ENCODE measurements around the gene RAVER1. TPM values are rescaled to one million over a fixed set of nuclear protein-coding genes. Genes with fewer than 3 reads are reported as not detected.

RAVER1 gene
- total RNA-seq, 1 experiment from 2014 or later: 36.1 TPM

DNA sequence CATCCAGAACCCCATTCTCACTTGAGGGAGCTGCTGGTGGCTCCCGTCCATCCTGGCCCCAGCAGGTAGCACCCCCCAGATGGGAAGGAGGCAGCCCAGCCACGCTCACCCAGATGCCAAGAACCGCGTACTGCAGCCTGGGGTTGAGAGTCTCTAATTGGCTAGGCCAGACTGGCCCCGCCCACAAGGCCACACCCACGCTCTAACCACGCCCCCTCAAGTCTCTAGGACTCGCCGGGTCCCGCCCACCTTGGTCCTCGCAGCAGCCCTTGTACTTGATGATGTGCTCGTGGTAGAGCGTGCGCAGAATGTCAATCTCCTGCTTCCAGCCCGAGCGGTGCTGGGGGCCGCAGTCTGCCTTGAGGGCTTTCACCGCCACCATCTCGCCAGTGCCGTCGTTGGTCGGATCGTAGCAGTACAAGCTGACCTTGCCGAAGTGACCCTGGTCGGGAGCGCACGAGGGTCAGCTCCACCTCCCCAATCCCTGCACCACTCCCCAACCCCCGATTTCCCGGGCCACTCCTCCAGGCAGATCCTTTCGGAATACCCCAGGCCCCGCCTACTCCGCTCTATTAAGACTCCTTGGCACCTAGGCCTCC lies 20.6 kb upstream of the RAVER1 start:
- Mint-ChIP-seq H3K36me3 (ENCODE audit: insufficient read depth, unreplicated experiment) (peaks cover 51% of the 10 kb centered on the region), H3K4me3 (ENCODE audit: unreplicated experiment) (no peak overlapping the region), H3K27me3 (ENCODE audit: insufficient read depth, unreplicated experiment) (no peaks in the 10 kb centered on the region), H3K4me1 (ENCODE audit: insufficient read depth, unreplicated experiment) (no peaks in the 10 kb centered on the region), H3K27ac (ENCODE audit: low read depth, unreplicated experiment) (no peak overlapping the region), H3K9me3 (ENCODE audit: unreplicated experiment) (no peaks in the 10 kb centered on the region)
- TF ChIP-seq, protein P1, sequence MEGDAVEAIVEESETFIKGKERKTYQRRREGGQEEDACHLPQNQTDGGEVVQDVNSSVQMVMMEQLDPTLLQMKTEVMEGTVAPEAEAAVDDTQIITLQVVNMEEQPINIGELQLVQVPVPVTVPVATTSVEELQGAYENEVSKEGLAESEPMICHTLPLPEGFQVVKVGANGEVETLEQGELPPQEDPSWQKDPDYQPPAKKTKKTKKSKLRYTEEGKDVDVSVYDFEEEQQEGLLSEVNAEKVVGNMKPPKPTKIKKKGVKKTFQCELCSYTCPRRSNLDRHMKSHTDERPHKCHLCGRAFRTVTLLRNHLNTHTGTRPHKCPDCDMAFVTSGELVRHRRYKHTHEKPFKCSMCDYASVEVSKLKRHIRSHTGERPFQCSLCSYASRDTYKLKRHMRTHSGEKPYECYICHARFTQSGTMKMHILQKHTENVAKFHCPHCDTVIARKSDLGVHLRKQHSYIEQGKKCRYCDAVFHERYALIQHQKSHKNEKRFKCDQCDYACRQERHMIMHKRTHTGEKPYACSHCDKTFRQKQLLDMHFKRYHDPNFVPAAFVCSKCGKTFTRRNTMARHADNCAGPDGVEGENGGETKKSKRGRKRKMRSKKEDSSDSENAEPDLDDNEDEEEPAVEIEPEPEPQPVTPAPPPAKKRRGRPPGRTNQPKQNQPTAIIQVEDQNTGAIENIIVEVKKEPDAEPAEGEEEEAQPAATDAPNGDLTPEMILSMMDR (IDR thresholded peaks at IDR 0.05; ENCODE audit: unreplicated experiment): no peak
- POLR2A ChIA-PET: interaction anchor here (0.6 kb wide), 1 partner anchor 17 kb away, joined by 3 read pairs; no protein-coding TSS in a partner anchor
- CTCF ChIA-PET: interaction anchor here (0.6 to 0.8 kb wide), 2 partner anchors 26 to 37 kb away, joined by 3 to 4 read pairs; partner anchors contain the start of gene TYK2
- intact Hi-C loops (cut with micrococcal nuclease): no loop called here
- BruUV-seq (replicated peaks): no TSS peak
- no peak for DNase-seq (ENCODE audit: unreplicated experiment)

DNA sequence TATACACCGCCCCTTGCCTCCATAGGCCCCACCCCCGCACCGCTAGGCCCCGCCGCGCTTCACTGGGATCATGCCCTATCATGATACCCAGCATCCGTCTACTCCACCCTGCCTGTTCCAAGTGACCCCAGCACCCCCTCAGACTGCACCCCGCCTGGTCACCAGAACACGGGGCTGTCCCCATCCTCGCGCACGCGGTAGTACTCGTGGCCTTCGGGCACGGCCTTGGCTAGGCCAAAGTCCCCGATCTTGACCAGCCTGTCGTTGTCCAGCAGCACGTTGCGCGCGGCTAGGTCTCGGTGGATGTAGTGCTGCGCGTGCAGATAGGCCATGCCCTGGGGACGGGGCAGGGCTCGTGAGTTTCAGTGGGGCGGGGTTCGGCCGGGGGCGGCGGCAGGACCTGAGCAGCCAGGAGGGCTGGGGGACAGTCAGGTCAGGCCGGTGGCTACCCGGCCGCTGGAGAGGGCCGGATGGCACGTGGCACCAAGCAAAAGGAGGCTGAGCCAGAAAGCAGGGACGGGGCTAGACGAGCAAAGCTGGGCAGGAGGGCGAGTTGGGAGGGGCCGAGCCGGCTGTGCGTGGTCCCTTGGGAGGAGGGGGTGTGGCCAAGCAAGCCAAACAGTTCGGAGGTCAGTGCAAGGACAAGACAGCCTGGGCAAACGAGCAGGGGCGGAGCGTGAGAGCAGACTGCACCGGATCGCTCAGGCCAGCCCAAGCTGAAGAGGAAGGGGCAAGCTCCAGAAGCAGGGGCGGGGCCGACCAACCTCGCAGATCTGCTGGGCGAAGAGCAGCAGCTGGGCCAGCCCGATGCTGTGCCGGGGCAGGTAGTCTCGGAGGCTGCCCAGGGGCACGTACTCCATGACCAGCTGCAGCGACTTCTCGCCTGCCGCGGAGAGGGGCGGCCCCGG lies 19.7 kb upstream of the RAVER1 start:
- no peak overlapping the region for H3K27ac Mint-ChIP-seq (ENCODE audit: low read depth, unreplicated experiment)
- no peaks in the 10 kb centered on the region for H3K9me3 Mint-ChIP-seq (ENCODE audit: unreplicated experiment)
- no peaks in the 10 kb centered on the region for H3K27me3 Mint-ChIP-seq (ENCODE audit: insufficient read depth, unreplicated experiment)
- CTCF ChIA-PET: interaction anchor here (0.6 to 0.8 kb wide), 2 partner anchors 17 to 37 kb away, joined by 3 to 4 read pairs; no protein-coding TSS in a partner anchor
- intact Hi-C loops (cut with micrococcal nuclease): no loop called here
- no peaks in the 10 kb centered on the region for H3K4me1 Mint-ChIP-seq (ENCODE audit: insufficient read depth, unreplicated experiment)
- no peak for DNase-seq (ENCODE audit: unreplicated experiment)
- BruUV-seq (replicated peaks): no TSS peak
- POLR2A ChIA-PET: no interaction called here
- TF ChIP-seq, protein P1 (IDR thresholded peaks at IDR 0.05; ENCODE audit: unreplicated experiment): no peak
- H3K4me3 Mint-ChIP-seq (ENCODE audit: unreplicated experiment): no peak overlapping the region
- H3K36me3 Mint-ChIP-seq (ENCODE audit: insufficient read depth, unreplicated experiment): peaks cover 51% of the 10 kb centered on the region

DNA sequence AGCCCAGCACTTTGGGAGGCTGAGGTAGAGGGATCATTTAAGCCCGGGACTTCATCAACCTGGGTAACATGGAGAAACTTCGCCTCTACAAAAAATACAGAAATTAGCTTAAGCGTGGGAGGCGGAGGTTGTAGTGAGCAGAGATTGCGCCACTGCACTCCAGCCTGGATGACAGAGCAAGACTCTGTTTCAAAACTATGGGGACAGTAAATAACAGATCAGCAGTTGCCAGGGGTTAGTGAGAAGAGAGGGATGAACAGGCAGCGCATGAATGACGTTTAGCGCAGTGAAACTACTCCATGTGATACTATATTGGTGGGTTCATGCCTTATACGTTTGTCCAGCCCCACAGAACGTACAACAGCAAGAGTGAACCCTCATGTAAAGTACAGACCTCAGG lies 13.2 kb upstream of the RAVER1 start:
- ChIA-PET POLR2A (interaction anchor here (5.0 kb wide), 1 partner anchor 12 kb away, joined by 22 read pairs; the partner anchor contains the start of gene RAVER1), CTCF (interaction anchor here (0.7 to 1.1 kb wide), 2 partner anchors 13 to 60 kb away, joined by 3 read pairs; partner anchors contain the start of gene RAVER1)
- Mint-ChIP-seq H3K9me3 (ENCODE audit: unreplicated experiment) (no peaks in the 10 kb centered on the region), H3K36me3 (ENCODE audit: insufficient read depth, unreplicated experiment) (peaks cover 13% of the 10 kb centered on the region), H3K4me1 (ENCODE audit: insufficient read depth, unreplicated experiment) (peaks cover 4% of the 10 kb centered on the region), H3K27ac (ENCODE audit: low read depth, unreplicated experiment) (no peak overlapping the region), H3K4me3 (ENCODE audit: unreplicated experiment) (no peak overlapping the region), H3K27me3 (ENCODE audit: insufficient read depth, unreplicated experiment) (no peaks in the 10 kb centered on the region)
- TF ChIP-seq, protein P1 (IDR thresholded peaks at IDR 0.05; ENCODE audit: unreplicated experiment): no peak
- peak; percentile 66 for DNase-seq (ENCODE audit: unreplicated experiment)
- no TSS peak for BruUV-seq (replicated peaks)
- intact Hi-C loops (cut with micrococcal nuclease): no loop called here

DNA sequence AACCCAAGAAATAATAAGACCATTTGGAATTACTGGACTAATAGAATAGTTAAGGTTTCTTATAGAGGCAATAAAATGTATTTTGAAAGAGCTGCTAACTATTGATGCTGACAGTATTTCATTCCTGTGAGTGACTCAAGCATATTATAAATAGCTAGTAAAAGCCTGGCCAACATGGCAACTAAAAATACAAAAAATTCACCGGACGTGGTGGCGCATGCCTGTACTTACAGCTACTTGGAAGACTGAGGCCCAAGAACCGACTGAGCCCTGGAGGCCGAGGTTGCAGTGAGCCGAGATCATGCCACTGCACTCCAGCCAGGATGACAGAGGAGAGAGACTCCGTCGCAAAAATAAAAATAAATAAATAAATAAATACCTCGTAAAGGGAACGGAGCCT lies 11.5 kb upstream of the RAVER1 start:
- BruUV-seq (replicated peaks): no TSS peak
- H3K4me1 Mint-ChIP-seq (ENCODE audit: insufficient read depth, unreplicated experiment): peaks cover 4% of the 10 kb centered on the region
- ChIA-PET POLR2A (interaction anchor here (0.7 to 5.0 kb wide), 3 partner anchors 11 to 16 kb away, joined by 3 to 22 read pairs (median 3); partner anchors contain the start of gene RAVER1), CTCF (interaction anchor here (0.6 to 1.8 kb wide), 4 partner anchors 9 to 95 kb away, joined by 3 to 6 read pairs (median 4); no protein-coding TSS in a partner anchor)
- no peak overlapping the region for H3K4me3 Mint-ChIP-seq (ENCODE audit: unreplicated experiment)
- no peaks in the 10 kb centered on the region for H3K36me3 Mint-ChIP-seq (ENCODE audit: insufficient read depth, unreplicated experiment)
- H3K27me3 Mint-ChIP-seq (ENCODE audit: insufficient read depth, unreplicated experiment): no peaks in the 10 kb centered on the region
- H3K27ac Mint-ChIP-seq (ENCODE audit: low read depth, unreplicated experiment): no peak overlapping the region
- no peak for DNase-seq (ENCODE audit: unreplicated experiment)
- H3K9me3 Mint-ChIP-seq (ENCODE audit: unreplicated experiment): no peaks in the 10 kb centered on the region
- intact Hi-C loops (cut with micrococcal nuclease): no loop called here
- TF ChIP-seq, protein P1 (IDR thresholded peaks at IDR 0.05; ENCODE audit: unreplicated experiment): no peak

Measured in MCF 10A (cell line).